ENCODE data around the gene SMAGP. TPM values are rescaled to one million over a fixed set of nuclear protein-coding genes. Genes with fewer than 3 reads are reported as not detected.

Gene SMAGP
- total RNA-seq, 1 experiment from 2014 or later = 0.38 TPM

- Histone ChIP-seq H3K4me1 (no peaks in the 10 kb centered on the region), H3K4me3 (no peak overlapping the region), H3K36me3 (no peaks in the 10 kb centered on the region), H3K27me3 (no peaks in the 10 kb centered on the region), H3K27ac (no peak overlapping the region), H3K9me3 (replicated peaks) (no peaks in the 10 kb centered on the region)
- DNase-seq = no peak
Measured at GRCh38 chr12:51200806-51201205, 69.4 kb downstream of the SMAGP start.

GRCh38 chr12:51200156-51200555 is 70.1 kb downstream of the SMAGP start:
- H3K36me3 ChIP-seq = no peaks in the 10 kb centered on the region
- no peaks in the 10 kb centered on the region for H3K9me3 ChIP-seq (replicated peaks)

GRCh38 chr12:51199366-51199945 is 70.8 kb downstream of the SMAGP start:
- H3K4me1 ChIP-seq = no peaks in the 10 kb centered on the region
- no peak overlapping the region for H3K27ac ChIP-seq
- no peaks in the 10 kb centered on the region for H3K36me3 ChIP-seq
- H3K4me3 ChIP-seq = no peak overlapping the region
- H3K9me3 ChIP-seq (replicated peaks) = no peaks in the 10 kb centered on the region
- no peak for DNase-seq
- H3K27me3 ChIP-seq = no peaks in the 10 kb centered on the region

More at GRCh38 chr12:51200156-51200555, 70.1 kb downstream of the SMAGP start:
- no peak overlapping the region for H3K4me3 ChIP-seq
- no peak for DNase-seq
- H3K4me1 ChIP-seq = no peaks in the 10 kb centered on the region
- no peak overlapping the region for H3K27ac ChIP-seq
- no peaks in the 10 kb centered on the region for H3K27me3 ChIP-seq

DNA sequence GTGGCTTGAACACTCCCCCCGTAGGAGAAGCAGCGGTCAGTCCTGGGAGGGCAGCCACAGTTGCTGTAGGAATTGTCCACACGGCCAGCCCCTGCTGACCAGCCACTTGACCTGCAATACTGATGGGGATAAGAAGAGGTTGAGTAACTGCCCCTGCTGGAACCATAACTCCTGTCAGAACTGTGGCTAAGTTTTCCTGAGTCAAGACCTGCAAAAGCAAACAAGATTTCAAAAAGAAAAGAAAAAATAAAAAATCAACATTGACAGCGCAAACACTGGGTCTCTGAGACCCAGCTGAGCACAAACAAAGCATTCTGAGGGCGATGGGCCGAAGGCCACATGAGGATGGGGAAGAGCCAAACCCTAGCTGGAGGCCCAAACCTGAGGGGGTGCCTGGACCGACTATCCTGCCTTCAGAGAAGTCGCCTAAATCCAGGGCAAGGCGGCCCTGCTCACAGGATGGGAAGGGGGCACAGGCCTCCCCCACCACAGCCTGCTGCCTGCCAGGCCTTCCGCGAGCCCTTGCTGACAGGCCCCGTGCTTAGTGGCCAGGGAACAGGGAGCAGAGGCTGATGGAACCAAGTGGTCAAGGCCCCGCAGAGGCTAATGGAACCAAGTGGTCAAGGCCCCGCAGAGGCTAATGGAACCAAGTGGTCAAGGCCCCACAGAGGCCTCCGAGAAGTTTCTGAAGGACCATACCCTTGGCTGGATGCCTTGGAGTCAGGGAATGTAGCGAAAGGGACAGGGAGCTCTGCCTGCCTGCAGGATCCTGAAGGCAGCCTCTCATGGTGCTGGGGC is 71.4 kb downstream of the SMAGP start:
- H3K4me1 ChIP-seq = no peaks in the 10 kb centered on the region
- no peak for DNase-seq
- H3K27me3 ChIP-seq = no peaks in the 10 kb centered on the region
- H3K36me3 ChIP-seq = no peaks in the 10 kb centered on the region
- H3K9me3 ChIP-seq (replicated peaks) = no peaks in the 10 kb centered on the region
- no peak overlapping the region for H3K4me3 ChIP-seq
- H3K27ac ChIP-seq = no peak overlapping the region

DNA sequence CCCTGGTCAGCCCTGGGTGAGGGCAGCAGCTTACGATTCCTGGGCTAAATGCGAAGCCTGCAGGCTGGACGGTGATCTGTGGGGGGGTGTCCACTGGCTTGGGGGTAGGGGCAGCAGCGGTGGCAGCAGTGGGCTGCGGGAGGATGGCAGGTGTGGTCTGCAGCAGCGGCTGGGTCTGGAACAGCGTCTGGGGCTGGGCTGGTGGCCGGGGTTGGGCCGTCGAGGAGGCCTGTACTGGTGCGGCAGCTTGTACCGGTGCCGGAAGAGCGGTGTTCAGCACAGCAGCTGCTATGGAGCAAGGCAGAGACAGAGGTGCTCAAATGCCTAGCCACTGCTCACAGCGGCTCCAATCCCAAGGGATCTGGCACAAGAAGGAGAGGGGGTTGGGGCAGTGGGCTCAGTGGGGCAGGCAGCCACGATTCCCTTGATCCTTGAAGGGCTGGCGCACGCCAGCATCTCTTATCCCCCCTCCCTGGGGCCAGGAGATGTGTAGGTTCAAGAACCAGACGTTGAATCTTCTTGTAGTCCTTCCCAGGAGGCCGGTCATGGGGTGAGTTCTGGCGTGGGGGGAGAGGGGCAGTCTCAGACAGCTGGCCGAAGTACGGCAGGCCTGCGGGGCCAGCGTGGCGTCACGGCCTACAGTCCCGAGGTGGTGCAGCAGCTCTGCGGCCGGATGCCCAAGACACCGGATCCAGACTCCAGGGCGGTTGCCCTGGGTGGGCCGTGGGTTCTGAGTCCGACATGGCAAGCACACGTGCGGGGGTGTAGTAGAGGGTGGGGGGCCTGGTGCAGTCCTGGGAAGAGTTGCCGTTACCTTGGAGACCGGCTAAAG is 72.3 kb downstream of the SMAGP start:
- H3K9me3 ChIP-seq (replicated peaks) = no peaks in the 10 kb centered on the region
- H3K27ac ChIP-seq = no peak overlapping the region
- no peak for DNase-seq
- no peaks in the 10 kb centered on the region for H3K36me3 ChIP-seq
- no peak overlapping the region for H3K4me3 ChIP-seq
- H3K4me1 ChIP-seq = no peaks in the 10 kb centered on the region
- no peaks in the 10 kb centered on the region for H3K27me3 ChIP-seq

GRCh38 chr12:51196547-51196946 is 73.7 kb downstream of the SMAGP start:
- DNase-seq = no peak
- no peak overlapping the region for H3K27ac ChIP-seq

GRCh38 chr12:51195841-51196240 is 74.4 kb downstream of the SMAGP start:
- Histone ChIP-seq H3K27ac (no peak overlapping the region), H3K27me3 (no peaks in the 10 kb centered on the region), H3K4me1 (peaks cover 3% of the 10 kb centered on the region), H3K4me3 (no peak overlapping the region), H3K9me3 (replicated peaks) (no peaks in the 10 kb centered on the region), H3K36me3 (no peaks in the 10 kb centered on the region)
- no peak for DNase-seq

More at GRCh38 chr12:51196547-51196946, 73.7 kb downstream of the SMAGP start:
- Histone ChIP-seq H3K4me3 (no peak overlapping the region), H3K27me3 (no peaks in the 10 kb centered on the region), H3K36me3 (no peaks in the 10 kb centered on the region), H3K9me3 (replicated peaks) (no peaks in the 10 kb centered on the region), H3K4me1 (no peaks in the 10 kb centered on the region)

Other genes starting within 250 kb of the SMAGP start
- gene SLC11A2, start 244.0 kb downstream of the SMAGP start, total RNA-seq (2014; rRNA removed; shearing (Covaris generic)) = 76.4 and 78.5 TPM in 2 replicates
- gene LETMD1, start 222.1 kb downstream of the SMAGP start, total RNA-seq (2014; rRNA removed; shearing (Covaris generic)) = 40.8 and 53.4 TPM in 2 replicates
- gene CSRNP2, start 186.8 kb downstream of the SMAGP start, total RNA-seq (2014; rRNA removed; shearing (Covaris generic)) = 85.3 and 92.5 TPM in 2 replicates
- gene TFCP2, start 97.3 kb downstream of the SMAGP start, total RNA-seq (2014; rRNA removed; shearing (Covaris generic)) = 22.2 and 24.1 TPM in 2 replicates
- gene POU6F1, start 52.4 kb downstream of the SMAGP start, total RNA-seq (2014; rRNA removed; shearing (Covaris generic)) = 1.5 and 2.5 TPM in 2 replicates
- 236 and 239 TPM in 2 replicates for gene DAZAP2, start 31.6 kb downstream of the SMAGP start, total RNA-seq (2014; rRNA removed; shearing (Covaris generic))
- gene BIN2, start 53.8 kb upstream of the SMAGP start, total RNA-seq (2014; rRNA removed; shearing (Covaris generic)) = not detected in 2 replicates
- gene CELA1, start 76.3 kb upstream of the SMAGP start, total RNA-seq (2014; rRNA removed; shearing (Covaris generic)) = not detected in 2 replicates
- gene GALNT6, start 121.0 kb upstream of the SMAGP start, total RNA-seq (2014; rRNA removed; shearing (Covaris generic)) = 0.08 and 0.10 TPM in 2 replicates
- under 0.01 and 0.08 TPM in 2 replicates for gene SLC4A8, start 154.4 kb upstream of the SMAGP start, total RNA-seq (2014; rRNA removed; shearing (Covaris generic))